Epithelial cell of proximal tubule (primary cell): ENCODE measurements around the gene GRB10. TPM values are rescaled to one million over a fixed set of nuclear protein-coding genes. Genes with fewer than 3 reads are reported as not detected.

Experiments used
- DNase-seq: peaks from one replicate; pipeline ENCODE4 v3.0.0-alpha.2; 2011; ENCODE audit warnings: low read depth
- H3K4me3 ChIP-seq: 2 replicates; pipeline ENCODE4 v1.5.1; 2011; ENCODE audit warnings: low read depth, mild to moderate bottlenecking, low read length
- CTCF ChIP-seq: conservative IDR thresholded peaks from 2 replicates; pipeline ENCODE4 v1.5.1; 2012; ENCODE audit warnings: low read depth, mild to moderate bottlenecking, low read length
- total RNA-seq: library from RNA; depleted of rRNA; stranded (reverse); fragments of >200 nt; gene quantifications from 2 replicates; pipeline ENCODE4 v1.2.3, GENCODE V29; 2015

Gene GRB10
- total RNA-seq, 1 donor from 2014 or later = 33.4 TPM

DNA sequence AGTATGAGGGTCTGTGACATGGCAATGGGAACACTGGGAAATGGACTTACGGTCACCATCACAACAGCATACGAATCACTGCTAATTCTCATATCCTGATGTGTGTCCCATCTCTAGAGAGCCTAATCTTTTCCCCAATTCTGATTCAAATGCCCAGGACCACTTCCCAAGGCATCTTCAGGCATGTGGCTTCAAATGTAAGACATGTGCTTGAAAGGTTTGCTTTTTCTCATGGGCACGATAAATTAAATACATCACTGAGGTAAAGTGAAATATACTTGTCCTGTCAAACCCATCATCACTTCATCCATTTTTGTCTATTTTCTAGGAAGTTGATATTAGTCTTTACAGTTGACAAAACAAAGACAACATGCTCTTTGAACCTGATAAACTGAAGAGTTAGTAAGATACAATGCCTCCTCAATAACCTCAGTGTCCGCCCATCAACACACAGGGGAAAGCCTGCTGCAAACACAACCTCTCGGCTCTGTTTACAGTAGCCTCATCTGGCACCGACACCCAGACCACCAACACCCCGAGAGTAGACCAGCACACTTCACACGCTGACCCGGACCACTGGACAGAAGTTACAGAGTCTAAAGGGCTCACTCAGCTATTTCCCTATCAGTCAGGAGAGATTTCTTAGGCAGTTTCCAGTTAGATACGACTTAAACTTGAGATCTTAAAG, 24.8 kb downstream of the GRB10 start:
- no peak overlapping the region for H3K4me3 ChIP-seq
- no peak for TF ChIP-seq CTCF
- no peak for DNase-seq

- no peak for TF ChIP-seq CTCF
- no peak for DNase-seq
- H3K4me3 ChIP-seq = no peak overlapping the region
Observed at GRCh38 chr7:50756180-50756579, 26.5 kb downstream of the GRB10 start.

DNA sequence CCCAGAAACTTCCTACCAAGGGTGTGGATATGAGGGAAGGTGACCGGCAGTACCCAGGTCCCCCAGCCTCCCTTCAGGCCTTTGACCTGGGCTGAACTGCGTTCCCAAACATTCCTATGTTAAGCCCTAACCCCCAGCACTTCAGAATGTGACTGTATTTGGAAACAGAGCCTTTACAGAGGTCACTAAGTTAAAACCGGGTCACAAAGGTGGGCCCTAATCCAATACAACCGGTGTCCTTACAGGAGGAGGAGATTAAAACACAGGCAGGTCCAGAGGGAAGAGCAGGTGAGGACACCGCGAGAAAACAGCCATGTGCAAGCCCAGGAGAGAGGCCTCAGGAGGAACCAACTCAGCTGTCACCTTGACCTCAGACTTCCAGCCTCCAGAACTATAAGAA, 28.0 kb downstream of the GRB10 start:
- TF ChIP-seq CTCF = no peak
- no peak for DNase-seq
- no peak overlapping the region for H3K4me3 ChIP-seq

DNA sequence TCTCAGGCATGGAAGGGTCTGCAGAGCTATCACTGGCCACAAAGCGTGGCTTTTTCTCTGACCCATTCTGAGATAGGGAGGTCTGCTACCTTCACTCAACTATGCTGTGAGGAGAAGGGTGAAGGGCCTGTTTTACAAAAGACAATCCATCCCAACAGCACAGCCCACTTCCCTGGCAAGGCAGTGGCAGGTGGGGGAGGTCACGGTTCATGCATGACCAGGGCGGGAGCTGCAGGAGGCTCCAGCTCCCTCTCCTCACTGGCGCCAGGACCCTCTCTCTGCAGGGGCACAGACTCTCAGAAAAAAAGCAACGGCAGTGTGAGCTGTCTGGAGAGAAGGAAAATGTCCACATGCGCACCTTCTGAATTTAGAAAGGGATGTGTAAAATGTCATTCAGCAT, 28.5 kb downstream of the GRB10 start:
- H3K4me3 ChIP-seq = no peak overlapping the region
- no peak for TF ChIP-seq CTCF
- no peak for DNase-seq

DNA sequence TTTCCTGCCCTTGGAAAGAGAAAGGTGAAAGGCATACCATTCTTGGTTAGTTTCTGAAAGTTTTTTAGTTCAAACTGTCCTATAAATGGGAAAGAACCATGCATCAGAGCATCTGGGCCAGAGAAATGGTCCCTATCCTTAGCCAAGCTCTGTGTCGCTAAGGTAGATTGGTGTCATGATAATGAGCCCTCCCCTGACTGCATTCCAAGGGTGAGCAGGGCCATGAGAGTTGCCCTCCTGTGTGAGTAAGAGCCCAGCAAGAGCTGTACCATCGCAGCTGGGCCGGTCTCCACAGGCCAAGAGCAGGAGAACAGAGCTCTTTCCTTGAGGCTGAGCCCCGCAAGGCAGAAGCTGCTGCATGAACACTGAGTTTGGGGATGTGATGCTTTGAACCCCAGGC, 30.3 kb downstream of the GRB10 start:
- H3K4me3 ChIP-seq = no peak overlapping the region
- DNase-seq = no peak
- no peak for TF ChIP-seq CTCF

GRCh38 chr7:50751146-50751545, 31.6 kb downstream of the GRB10 start:
- DNase-seq = no peak
- no peak for TF ChIP-seq CTCF
- no peak overlapping the region for H3K4me3 ChIP-seq

DNA sequence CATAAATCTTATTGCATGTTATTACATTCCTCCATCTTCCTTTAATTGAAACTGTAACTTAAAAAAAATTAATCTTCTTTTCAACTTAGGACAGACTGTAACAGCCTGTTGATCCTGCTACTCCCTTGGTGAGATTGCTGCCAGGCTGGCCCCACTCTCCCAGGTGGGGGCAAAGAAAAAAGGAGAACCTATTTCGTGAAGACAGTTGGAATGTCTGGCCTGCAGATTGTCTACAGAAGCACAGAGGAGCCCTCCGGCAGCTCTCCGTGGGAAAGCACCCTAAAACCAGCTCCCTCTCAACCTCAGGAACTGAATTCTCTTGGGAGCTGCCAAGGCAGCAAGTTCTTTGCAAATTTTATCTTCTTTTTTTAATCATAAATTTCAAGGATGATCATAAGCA, 32.8 kb downstream of the GRB10 start:
- no peak for TF ChIP-seq CTCF
- DNase-seq = no peak
- no peak overlapping the region for H3K4me3 ChIP-seq
